Uterus (tissue), 2 donors: ENCODE data around the gene PIP.

Experiments
- POLR2A ChIP-seq, 2 donors: fragments of 450-650 bp; IDR thresholded peaks; one replicate each; pipeline ENCODE4 v1.6.1; 2016; ENCODE audit warnings: antibody characterized with exemption in 2 of 2, mild to moderate bottlenecking in 1 of 2, moderate library complexity in 1 of 2
- TF ChIP-seq, protein P1 (sequence below), 4 experiments: fragments of 200-600 bp in 2 of 4; fragments of 450-650 bp in 2 of 4; sonication (generic) in 2 of 4; IDR thresholded peaks; one replicate each; pipeline ENCODE4 v1.5.1; 2016 to 2019; ENCODE audit warnings: antibody characterized with exemption in 4 of 4, mild to moderate bottlenecking in 2 of 4, moderate library complexity in 1 of 4

DNA sequence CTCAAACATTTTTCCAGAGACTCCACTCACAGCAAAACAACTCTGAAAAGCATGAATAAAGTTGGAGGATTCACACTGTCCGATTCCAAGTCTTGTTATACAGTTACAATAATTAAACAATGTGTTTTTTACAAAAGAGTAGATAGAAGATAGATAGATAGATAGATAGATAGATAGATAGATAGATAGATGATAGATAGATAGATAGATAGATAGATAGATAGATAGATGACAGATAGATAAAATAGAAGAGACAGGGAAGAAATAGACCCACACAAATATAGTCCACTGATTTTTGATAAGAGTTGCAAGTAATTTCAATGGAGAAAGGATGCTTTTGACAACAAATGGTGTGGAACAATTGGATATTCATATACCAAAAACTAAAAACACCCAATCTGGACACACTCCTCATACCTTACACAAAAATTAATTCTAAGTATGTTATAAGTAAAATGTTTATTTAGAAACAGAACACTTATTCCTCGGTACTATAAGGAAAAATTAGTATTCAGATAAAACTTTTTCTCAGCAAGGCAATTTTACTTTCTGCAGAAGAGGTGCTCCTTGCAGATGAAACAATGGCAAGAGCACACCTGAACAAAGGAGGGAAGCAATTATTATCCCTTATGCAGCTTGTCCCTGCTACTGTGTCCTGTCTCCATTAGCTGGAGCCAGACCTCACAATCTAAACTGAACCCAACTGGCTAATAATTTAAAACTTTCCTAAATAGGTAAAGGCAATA lies 45.7 kb downstream of the PIP start:
- no peak for TF ChIP-seq POLR2A (IDR thresholded peaks at IDR 0.05)
- TF ChIP-seq, protein P1, sequence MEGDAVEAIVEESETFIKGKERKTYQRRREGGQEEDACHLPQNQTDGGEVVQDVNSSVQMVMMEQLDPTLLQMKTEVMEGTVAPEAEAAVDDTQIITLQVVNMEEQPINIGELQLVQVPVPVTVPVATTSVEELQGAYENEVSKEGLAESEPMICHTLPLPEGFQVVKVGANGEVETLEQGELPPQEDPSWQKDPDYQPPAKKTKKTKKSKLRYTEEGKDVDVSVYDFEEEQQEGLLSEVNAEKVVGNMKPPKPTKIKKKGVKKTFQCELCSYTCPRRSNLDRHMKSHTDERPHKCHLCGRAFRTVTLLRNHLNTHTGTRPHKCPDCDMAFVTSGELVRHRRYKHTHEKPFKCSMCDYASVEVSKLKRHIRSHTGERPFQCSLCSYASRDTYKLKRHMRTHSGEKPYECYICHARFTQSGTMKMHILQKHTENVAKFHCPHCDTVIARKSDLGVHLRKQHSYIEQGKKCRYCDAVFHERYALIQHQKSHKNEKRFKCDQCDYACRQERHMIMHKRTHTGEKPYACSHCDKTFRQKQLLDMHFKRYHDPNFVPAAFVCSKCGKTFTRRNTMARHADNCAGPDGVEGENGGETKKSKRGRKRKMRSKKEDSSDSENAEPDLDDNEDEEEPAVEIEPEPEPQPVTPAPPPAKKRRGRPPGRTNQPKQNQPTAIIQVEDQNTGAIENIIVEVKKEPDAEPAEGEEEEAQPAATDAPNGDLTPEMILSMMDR (IDR thresholded peaks at IDR 0.05) = no peak
